Measurements from ENCODE around the gene RPS2. TPM values are rescaled to one million over a fixed set of nuclear protein-coding genes. Genes with fewer than 3 reads are reported as not detected.

The RPS2 gene
- total RNA-seq, 2 experiments from 2014 or later: 2,461 to 3,120 TPM

- H3K9me3 ChIP-seq (ENCODE audit: low read length): no peaks in the 10 kb centered on the region
- DNase-seq (ENCODE audit: low spot score): no peak
- no peaks in the 10 kb centered on the region for H4K20me1 ChIP-seq (ENCODE audit: insufficient read depth, low read length)
- intact Hi-C loops (cut with micrococcal nuclease; ENCODE audit: unreplicated experiment): no loop called here
- BruUV-seq (replicated peaks): no TSS peak
- H3K4me3 ChIP-seq (ENCODE audit: low read depth, low read length, poor library complexity, severe bottlenecking): no peak overlapping the region
- H3K9me2 ChIP-seq (ENCODE audit: insufficient read depth, low read length): no peaks in the 10 kb centered on the region
- H3K4me1 ChIP-seq (ENCODE audit: insufficient read depth, low read length, poor library complexity, severe bottlenecking): no peaks in the 10 kb centered on the region
- ChIA-PET CTCF (ENCODE audit: unreplicated experiment) (interaction anchor here (0.6 kb wide), 1 partner anchor 190 kb away, joined by 3 read pairs; no protein-coding TSS in a partner anchor), POLR2A (no interaction called here)
- H3K27ac ChIP-seq (ENCODE audit: low read depth, low read length, poor library complexity, severe bottlenecking): no peak overlapping the region
- H2AFZ ChIP-seq (ENCODE audit: low read length): no peak overlapping the region
- H3K4me2 ChIP-seq (ENCODE audit: low read length): no peak overlapping the region
- no peaks in the 10 kb centered on the region for H3K79me2 ChIP-seq (ENCODE audit: insufficient read depth, low read depth, low read length)
- no peaks in the 10 kb centered on the region for H3K36me3 ChIP-seq (ENCODE audit: insufficient read depth, low read length)
- TF ChIP-seq, protein P1, sequence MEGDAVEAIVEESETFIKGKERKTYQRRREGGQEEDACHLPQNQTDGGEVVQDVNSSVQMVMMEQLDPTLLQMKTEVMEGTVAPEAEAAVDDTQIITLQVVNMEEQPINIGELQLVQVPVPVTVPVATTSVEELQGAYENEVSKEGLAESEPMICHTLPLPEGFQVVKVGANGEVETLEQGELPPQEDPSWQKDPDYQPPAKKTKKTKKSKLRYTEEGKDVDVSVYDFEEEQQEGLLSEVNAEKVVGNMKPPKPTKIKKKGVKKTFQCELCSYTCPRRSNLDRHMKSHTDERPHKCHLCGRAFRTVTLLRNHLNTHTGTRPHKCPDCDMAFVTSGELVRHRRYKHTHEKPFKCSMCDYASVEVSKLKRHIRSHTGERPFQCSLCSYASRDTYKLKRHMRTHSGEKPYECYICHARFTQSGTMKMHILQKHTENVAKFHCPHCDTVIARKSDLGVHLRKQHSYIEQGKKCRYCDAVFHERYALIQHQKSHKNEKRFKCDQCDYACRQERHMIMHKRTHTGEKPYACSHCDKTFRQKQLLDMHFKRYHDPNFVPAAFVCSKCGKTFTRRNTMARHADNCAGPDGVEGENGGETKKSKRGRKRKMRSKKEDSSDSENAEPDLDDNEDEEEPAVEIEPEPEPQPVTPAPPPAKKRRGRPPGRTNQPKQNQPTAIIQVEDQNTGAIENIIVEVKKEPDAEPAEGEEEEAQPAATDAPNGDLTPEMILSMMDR (conservative IDR thresholded peaks at IDR 0.05; ENCODE audit: low read length): no peak
- no peak for TF ChIP-seq EZH2phosphoT487 (IDR thresholded peaks at IDR 0.05; ENCODE audit: borderline replicate concordance, low read depth, low read length)
These were observed 49.6 kb downstream of the RPS2 start for GRCh38 chr16:1914988-1915387.

- intact Hi-C loops (cut with micrococcal nuclease; ENCODE audit: unreplicated experiment): no loop called here
- H3K4me2 ChIP-seq (ENCODE audit: low read length): no peak overlapping the region
- H3K9me2 ChIP-seq (ENCODE audit: insufficient read depth, low read length): no peaks in the 10 kb centered on the region
- no TSS peak for BruUV-seq (replicated peaks)
- H2AFZ ChIP-seq (ENCODE audit: low read length): no peak overlapping the region
- no peak for TF ChIP-seq EZH2phosphoT487 (IDR thresholded peaks at IDR 0.05; ENCODE audit: borderline replicate concordance, low read depth, low read length)
- TF ChIP-seq, protein P1 (conservative IDR thresholded peaks at IDR 0.05; ENCODE audit: low read length): no peak
- H4K20me1 ChIP-seq (ENCODE audit: insufficient read depth, low read length): no peaks in the 10 kb centered on the region
- H3K4me3 ChIP-seq (ENCODE audit: low read depth, low read length, poor library complexity, severe bottlenecking): no peak overlapping the region
- H3K36me3 ChIP-seq (ENCODE audit: insufficient read depth, low read length): no peaks in the 10 kb centered on the region
- DNase-seq (ENCODE audit: low spot score): no peak
- H3K9me3 ChIP-seq (ENCODE audit: low read length): no peaks in the 10 kb centered on the region
- H3K79me2 ChIP-seq (ENCODE audit: insufficient read depth, low read depth, low read length): no peaks in the 10 kb centered on the region
- H3K4me1 ChIP-seq (ENCODE audit: insufficient read depth, low read length, poor library complexity, severe bottlenecking): no peaks in the 10 kb centered on the region
- ChIA-PET CTCF (ENCODE audit: unreplicated experiment) (interaction anchor here (0.6 kb wide), 1 partner anchor 189 kb away, joined by 3 read pairs; no protein-coding TSS in a partner anchor), POLR2A (no interaction called here)
- H3K27ac ChIP-seq (ENCODE audit: low read depth, low read length, poor library complexity, severe bottlenecking): no peak overlapping the region
These were observed 50.5 kb downstream of the RPS2 start for GRCh38 chr16:1914084-1914608.

DNA sequence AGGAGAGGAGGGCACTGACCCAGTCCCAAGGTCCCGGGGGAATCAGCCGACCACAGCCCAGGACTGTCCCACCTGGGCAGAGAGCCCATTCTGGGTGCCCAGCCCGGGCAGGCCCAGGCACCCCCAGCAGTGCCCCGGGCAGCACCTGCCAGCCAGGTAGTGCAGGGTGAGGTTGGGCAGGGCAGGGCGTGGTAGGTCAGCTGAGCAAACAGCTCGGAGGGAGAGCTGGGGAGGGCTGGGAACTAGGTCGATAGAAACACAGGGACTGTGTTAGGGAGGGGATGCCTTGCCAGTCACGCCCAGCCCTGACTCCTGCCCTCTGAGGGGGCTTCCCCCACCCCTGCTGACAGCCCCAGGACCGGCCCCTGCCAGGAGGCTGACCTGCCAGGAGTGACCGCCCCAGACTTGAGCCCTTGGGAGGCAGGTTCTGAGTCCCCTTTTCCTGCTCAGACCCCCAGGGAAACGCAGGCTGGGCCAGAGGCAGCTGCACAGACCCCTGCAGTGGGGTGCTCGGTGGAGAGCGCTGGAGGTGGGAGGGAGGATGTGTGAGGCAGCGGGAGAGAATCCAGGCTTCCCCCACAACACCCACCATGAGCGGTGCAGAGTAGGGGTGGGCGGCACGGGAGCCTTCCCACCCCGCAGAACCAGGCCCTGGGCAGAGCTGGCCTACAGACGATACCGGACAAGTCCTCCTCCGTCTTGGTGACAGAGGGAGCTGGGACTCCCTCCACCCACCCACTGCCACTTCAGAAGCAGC is 51.1 kb downstream of the RPS2 start:
- no peak for TF ChIP-seq EZH2phosphoT487 (IDR thresholded peaks at IDR 0.05; ENCODE audit: borderline replicate concordance, low read depth, low read length)
- TF ChIP-seq, protein P1 (conservative IDR thresholded peaks at IDR 0.05; ENCODE audit: low read length): no peak
- intact Hi-C loops (cut with micrococcal nuclease; ENCODE audit: unreplicated experiment): no loop called here
- ChIA-PET CTCF (ENCODE audit: unreplicated experiment) (no interaction called here), POLR2A (no interaction called here)
- Histone ChIP-seq H3K36me3 (ENCODE audit: insufficient read depth, low read length) (no peaks in the 10 kb centered on the region), H3K79me2 (ENCODE audit: insufficient read depth, low read depth, low read length) (no peaks in the 10 kb centered on the region), H3K4me3 (ENCODE audit: low read depth, low read length, poor library complexity, severe bottlenecking) (no peak overlapping the region), H3K9me2 (ENCODE audit: insufficient read depth, low read length) (no peaks in the 10 kb centered on the region), H2AFZ (ENCODE audit: low read length) (no peak overlapping the region), H3K4me2 (ENCODE audit: low read length) (no peak overlapping the region), H3K9me3 (ENCODE audit: low read length) (no peaks in the 10 kb centered on the region), H4K20me1 (ENCODE audit: insufficient read depth, low read length) (no peaks in the 10 kb centered on the region), H3K4me1 (ENCODE audit: insufficient read depth, low read length, poor library complexity, severe bottlenecking) (no peaks in the 10 kb centered on the region), H3K27ac (ENCODE audit: low read depth, low read length, poor library complexity, severe bottlenecking) (no peak overlapping the region)
- BruUV-seq (replicated peaks): no TSS peak
- DNase-seq (ENCODE audit: low spot score): no peak

All from OCI-LY7 (cell line).